Vagina (tissue), 2 donors: ENCODE data around the gene AHNAK. TPM values are rescaled to one million over a fixed set of nuclear protein-coding genes. Genes with fewer than 3 reads are reported as not detected.
A peak's percentile ranks its signal among the peaks of the same experiment; 100 is the strongest.

Experiments used
- DNase-seq, 2 donors: peaks; one replicate each; pipeline ENCODE4 v3.0.0-alpha.2; 2017; ENCODE audit errors: extremely low spot score in 2 of 2
- H3K27ac ChIP-seq: fragments of 200-600 bp; sonication (generic); one replicate; pipeline ENCODE4 v1.5.1; 2019
- H3K27me3 ChIP-seq: fragments of 200-600 bp; sonication (generic); one replicate; pipeline ENCODE4 v1.5.1; 2019
- H3K36me3 ChIP-seq, 2 donors: fragments of 200-600 bp; sonication (generic); one replicate each; pipeline ENCODE4 v1.5.1; 2017 to 2019
- H3K4me1 ChIP-seq: fragments of 200-600 bp; sonication (generic); one replicate; pipeline ENCODE4 v1.5.1; 2019
- H3K4me3 ChIP-seq, 2 donors: fragments of 200-600 bp; sonication (generic); 1 replicate in 1 of 2; 2 replicates in 1 of 2; pipeline ENCODE4 v1.5.1; 2016 to 2019
- H3K9me3 ChIP-seq: fragments of 200-600 bp; sonication (generic); one replicate; pipeline ENCODE4 v1.5.1; 2019
- CTCF ChIP-seq, 3 experiments: fragments of 450-650 bp in 2 of 3; fragments of 200-600 bp in 1 of 3; sonication (generic) in 1 of 3; IDR thresholded peaks; one replicate each; pipeline ENCODE4 v1.5.1; 2017 to 2019; ENCODE audit warnings: antibody characterized with exemption in 3 of 3, mild to moderate bottlenecking in 2 of 3, moderate library complexity in 2 of 3
- POLR2A ChIP-seq, 2 donors: fragments of 450-650 bp; IDR thresholded peaks; one replicate each; pipeline ENCODE4 v1.6.1; 2017; ENCODE audit warnings: antibody characterized with exemption in 2 of 2, mild to moderate bottlenecking in 2 of 2, moderate library complexity in 2 of 2
- POLR2AphosphoS5 ChIP-seq, 2 donors: sonication (generic); formaldehyde crosslinking; IDR thresholded peaks; one replicate each; pipeline ENCODE4 v1.9.0; 2017; ENCODE audit warnings: antibody characterized with exemption in 2 of 2, mild to moderate bottlenecking in 2 of 2, low read depth in 1 of 2; ENCODE audit not compliant: insufficient read depth in 1 of 2
- intact Hi-C: fragments of 100-400 bp; cut with DNase I; formaldehyde crosslinking; loops from one replicate; pipeline ENCODE4 v1.15.1; 2023
- total RNA-seq: library from RNA; depleted of rRNA; stranded (reverse); fragments of >200 nt; gene quantifications from one replicate; pipeline ENCODE4 v1.2.3, GENCODE V29; 2016

AHNAK gene
- total RNA-seq, 1 donor from 2014 or later: 828 TPM

GRCh38 chr11:62428871-62429560 lies 117.6 kb downstream of the AHNAK start:
- Histone ChIP-seq H3K9me3 (no peaks in the 10 kb centered on the region), H3K4me1 (peaks cover 56% of the 10 kb centered on the region), H3K36me3 (no peaks in the 10 kb centered on the region), H3K27ac (peak overlapping the region; percentile 63), H3K4me3 (no peak overlapping the region), H3K27me3 (no peaks in the 10 kb centered on the region)
- intact Hi-C loops: no loop called here
- peak in 1 of 2 donors; percentile 72 for DNase-seq
- no peak for TF ChIP-seq CTCF (IDR thresholded peaks at IDR 0.05)

DNA sequence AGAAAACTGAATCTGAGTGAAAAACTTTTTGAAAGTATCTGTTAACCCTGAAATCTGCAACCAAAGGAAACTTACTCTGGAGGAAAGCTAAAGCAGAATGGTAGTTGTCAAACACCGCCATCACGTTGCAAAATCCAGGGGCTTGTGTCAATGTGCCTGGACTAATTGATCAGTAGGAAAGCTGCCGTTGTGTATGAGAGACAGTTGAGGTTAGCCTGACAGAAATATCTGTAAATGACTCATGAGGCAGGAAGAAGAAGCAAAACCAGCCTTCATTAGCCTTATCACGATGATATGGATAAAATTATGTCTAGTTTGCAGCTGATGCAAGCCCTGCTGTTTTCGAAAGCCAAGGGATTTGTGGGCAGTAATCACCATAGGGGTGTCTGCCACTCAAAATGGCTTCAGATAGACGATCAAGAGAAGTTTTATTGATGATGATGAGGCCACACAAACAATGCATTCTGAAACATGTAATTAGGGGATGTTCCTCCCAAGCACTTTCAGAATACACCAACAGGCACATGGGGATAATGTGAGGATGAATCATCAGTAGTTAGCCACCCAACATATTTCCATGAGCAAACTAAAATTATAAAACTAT lies 118.9 kb downstream of the AHNAK start:
- Histone ChIP-seq H3K9me3 (no peaks in the 10 kb centered on the region), H3K27me3 (no peaks in the 10 kb centered on the region), H3K36me3 (no peaks in the 10 kb centered on the region), H3K4me3 (no peak overlapping the region), H3K27ac (peak overlapping the region; percentile 63), H3K4me1 (peaks cover 56% of the 10 kb centered on the region)
- DNase-seq: no peak
- TF ChIP-seq CTCF (IDR thresholded peaks at IDR 0.05) (no peak), POLR2AphosphoS5 (IDR thresholded peaks at IDR 0.05; ENCODE audit: insufficient read depth in 1 of 2, low read depth in 1 of 2) (peak in 1 of 2 donors; percentile 56), POLR2A (IDR thresholded peaks at IDR 0.05) (no peak)
- intact Hi-C loops: no loop called here

DNA sequence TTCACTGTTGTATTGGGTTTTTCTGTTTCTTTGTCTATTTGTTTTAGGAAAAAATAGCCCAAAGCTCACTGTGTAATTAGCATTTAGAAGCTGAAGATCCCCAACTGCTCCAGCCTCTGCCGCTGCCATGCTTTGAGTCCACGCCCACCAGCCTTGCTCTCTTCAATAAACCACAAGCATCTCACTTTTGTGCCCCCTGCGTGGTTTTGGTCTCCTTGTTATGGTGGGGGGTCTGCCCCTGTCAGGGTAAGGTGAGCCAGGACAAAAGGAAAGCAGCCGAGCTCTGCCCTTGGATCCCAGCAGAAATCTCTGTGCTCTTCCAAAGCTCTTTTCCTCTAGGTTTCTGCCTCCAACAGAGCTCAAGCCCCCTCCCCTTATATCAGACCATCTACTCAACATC lies 123.6 kb downstream of the AHNAK start:
- Histone ChIP-seq H3K9me3 (no peaks in the 10 kb centered on the region), H3K4me1 (peaks cover 49% of the 10 kb centered on the region), H3K36me3 (no peaks in the 10 kb centered on the region), H3K27ac (peak overlapping the region; percentile 86), H3K4me3 (no peak overlapping the region), H3K27me3 (no peaks in the 10 kb centered on the region)
- no peak for TF ChIP-seq POLR2AphosphoS5 (IDR thresholded peaks at IDR 0.05; ENCODE audit: insufficient read depth in 1 of 2, low read depth in 1 of 2)
- TF ChIP-seq CTCF (IDR thresholded peaks at IDR 0.05): no peak
- TF ChIP-seq POLR2A (IDR thresholded peaks at IDR 0.05): no peak
- no peak for DNase-seq
- intact Hi-C loops: loop anchor here (5.0 kb wide), 1 partner anchor 119 kb away; no protein-coding TSS in a partner anchor

GRCh38 chr11:62421996-62422395 lies 124.6 kb downstream of the AHNAK start:
- Histone ChIP-seq H3K27me3 (no peaks in the 10 kb centered on the region), H3K27ac (peak overlapping the region; percentile 86), H3K36me3 (no peaks in the 10 kb centered on the region), H3K9me3 (no peaks in the 10 kb centered on the region), H3K4me1 (peaks cover 41% of the 10 kb centered on the region), H3K4me3 (no peak overlapping the region)
- DNase-seq: no peak
- TF ChIP-seq POLR2A (IDR thresholded peaks at IDR 0.05) (no peak), POLR2AphosphoS5 (IDR thresholded peaks at IDR 0.05; ENCODE audit: insufficient read depth in 1 of 2, low read depth in 1 of 2) (no peak), CTCF (IDR thresholded peaks at IDR 0.05) (no peak)
- intact Hi-C loops: loop anchor here (5.0 kb wide), 1 partner anchor 120 kb away; no protein-coding TSS in a partner anchor

GRCh38 chr11:62420882-62421281 lies 125.7 kb downstream of the AHNAK start:
- TF ChIP-seq POLR2A (IDR thresholded peaks at IDR 0.05) (no peak), POLR2AphosphoS5 (IDR thresholded peaks at IDR 0.05; ENCODE audit: insufficient read depth in 1 of 2, low read depth in 1 of 2) (no peak), CTCF (IDR thresholded peaks at IDR 0.05) (no peak)
- no peak for DNase-seq
- Histone ChIP-seq H3K27me3 (no peaks in the 10 kb centered on the region), H3K4me3 (no peak overlapping the region), H3K4me1 (peaks cover 33% of the 10 kb centered on the region), H3K9me3 (no peaks in the 10 kb centered on the region), H3K27ac (peak overlapping the region; percentile 86), H3K36me3 (no peaks in the 10 kb centered on the region)
- intact Hi-C loops: loop anchor here (5.0 kb wide), 1 partner anchor 121 kb away; no protein-coding TSS in a partner anchor
